ENCODE measurements around the gene ANKIB1. TPM values are rescaled to one million over a fixed set of nuclear protein-coding genes. Genes with fewer than 3 reads are reported as not detected.

ANKIB1 gene
- polyA plus RNA-seq, 2 of the 4 experiments (the other 2 are of a cell fraction): 20.7 to 59.5 TPM

- TF ChIP-seq MAFK (IDR thresholded peaks at IDR 0.05; ENCODE audit: partially characterized antibody) (peak; percentile 80), ZSCAN20 (CRISPR knock-in tag; IDR thresholded peaks at IDR 0.05) (no peak)
- no peak for DNase-seq (ENCODE audit: low read depth in 1 of 2, low spot score in 1 of 2)
Measured at GRCh38 chr7:92343714-92344113, 97.9 kb downstream of the ANKIB1 start.

GRCh38 chr7:92352009-92352408, 106.2 kb downstream of the ANKIB1 start:
- Histone ChIP-seq H3K9me3 (no peaks in the 10 kb centered on the region), H3K4me3 (no peak overlapping the region), H3K4me1 (no peaks in the 10 kb centered on the region), H3K4me2 (no peak overlapping the region), H3K27ac (no peak overlapping the region)
- POLR2A ChIA-PET: no interaction called here
- TF ChIP-seq TP53 (CRISPR knock-in tag; IDR thresholded peaks at IDR 0.05): no peak
- TF ChIP-seq RFX5 (IDR thresholded peaks at IDR 0.05): no peak
- TF ChIP-seq NPAS2 (CRISPR knock-in tag; IDR thresholded peaks at IDR 0.05; ENCODE audit: borderline replicate concordance): no peak
- no peak for TF ChIP-seq ZFP36 (IDR thresholded peaks at IDR 0.05; ENCODE audit: borderline replicate concordance, partially characterized antibody)
- TF ChIP-seq MAFK (IDR thresholded peaks at IDR 0.05; ENCODE audit: partially characterized antibody): peak; percentile 48
- DNase-seq (ENCODE audit: low read depth in 1 of 2, low spot score in 1 of 2) (no peak), ATAC-seq (no peak), FAIRE-seq (peak; percentile 7)
- CTCF ChIA-PET: no interaction called here

More at GRCh38 chr7:92343714-92344113, 97.9 kb downstream of the ANKIB1 start:
- FAIRE-seq (no peak), ATAC-seq (no peak)
- H3K4me2 ChIP-seq: no peak overlapping the region
- no peaks in the 10 kb centered on the region for H3K9me3 ChIP-seq
- no peaks in the 10 kb centered on the region for H3K4me1 ChIP-seq
- WGBS (ENCODE audit: missing lambda C conversion rate): 92% methylated on average over 3 of the region's 3 CpGs
- H3K27ac ChIP-seq: no peak overlapping the region
- no peak overlapping the region for H3K4me3 ChIP-seq
- ChIA-PET CTCF (no interaction called here), POLR2A (no interaction called here)

GRCh38 chr7:92354214-92354613, 108.4 kb downstream of the ANKIB1 start:
- FAIRE-seq: peak; percentile 32
- Histone ChIP-seq H3K27ac (no peak overlapping the region), H3K4me2 (no peak overlapping the region), H3K4me3 (no peak overlapping the region), H3K4me1 (no peaks in the 10 kb centered on the region), H3K9me3 (no peaks in the 10 kb centered on the region)
- WGBS (ENCODE audit: missing lambda C conversion rate): 83% methylated on average over 1 of the region's 1 CpG
- DNase-seq (ENCODE audit: low read depth in 1 of 2, low spot score in 1 of 2): no peak
- ChIA-PET POLR2A (no interaction called here), CTCF (interaction anchor here (1.4 kb wide), 1 partner anchor 93 kb away, joined by 3 read pairs; the partner anchor contains the start of gene GATAD1)
- TF ChIP-seq RCOR1 (IDR thresholded peaks at IDR 0.05; ENCODE audit: low read depth, low read length) (no peak), FOXS1 (CRISPR knock-in tag; IDR thresholded peaks at IDR 0.05) (no peak), FOSB (CRISPR knock-in tag; IDR thresholded peaks at IDR 0.05) (no peak), HOXB5 (CRISPR knock-in tag; IDR thresholded peaks at IDR 0.05) (no peak), TP53 (CRISPR knock-in tag; IDR thresholded peaks at IDR 0.05) (no peak), NR3C1 (IDR thresholded peaks at IDR 0.05) (no peak), PHF8 (IDR thresholded peaks at IDR 0.05; ENCODE audit: borderline replicate concordance, low read depth) (no peak), CBX8 (IDR thresholded peaks at IDR 0.05) (no peak), BHLHE40 (IDR thresholded peaks at IDR 0.05; ENCODE audit: low read depth, low read length) (no peak), SMC3 (IDR thresholded peaks at IDR 0.05) (no peak), RNF2 (IDR thresholded peaks at IDR 0.05; ENCODE audit: borderline replicate concordance, low read depth) (no peak), RARB (CRISPR knock-in tag; IDR thresholded peaks at IDR 0.05) (no peak)
- TF ChIP-seq, protein P1, sequence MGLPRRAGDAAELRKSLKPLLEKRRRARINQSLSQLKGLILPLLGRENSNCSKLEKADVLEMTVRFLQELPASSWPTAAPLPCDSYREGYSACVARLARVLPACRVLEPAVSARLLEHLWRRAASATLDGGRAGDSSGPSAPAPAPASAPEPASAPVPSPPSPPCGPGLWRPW (IDR thresholded peaks at IDR 0.05): no peak
- TF ChIP-seq, protein P2, sequence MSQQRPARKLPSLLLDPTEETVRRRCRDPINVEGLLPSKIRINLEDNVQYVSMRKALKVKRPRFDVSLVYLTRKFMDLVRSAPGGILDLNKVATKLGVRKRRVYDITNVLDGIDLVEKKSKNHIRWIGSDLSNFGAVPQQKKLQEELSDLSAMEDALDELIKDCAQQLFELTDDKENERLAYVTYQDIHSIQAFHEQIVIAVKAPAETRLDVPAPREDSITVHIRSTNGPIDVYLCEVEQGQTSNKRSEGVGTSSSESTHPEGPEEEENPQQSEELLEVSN (IDR thresholded peaks at IDR 0.05; ENCODE audit: borderline replicate concordance, low read depth): no peak
- ATAC-seq: no peak

GRCh38 chr7:92356406-92356805, 110.6 kb downstream of the ANKIB1 start:
- Histone ChIP-seq H3K4me1 (no peaks in the 10 kb centered on the region), H3K4me3 (no peak overlapping the region), H3K4me2 (no peak overlapping the region), H3K27ac (no peak overlapping the region), H3K9me3 (no peaks in the 10 kb centered on the region)
- no peak for ATAC-seq
- TF ChIP-seq PHF8 (IDR thresholded peaks at IDR 0.05; ENCODE audit: borderline replicate concordance, low read depth) (no peak), USF2 (IDR thresholded peaks at IDR 0.05) (no peak), JUNB (IDR thresholded peaks at IDR 0.05) (no peak), NPAS2 (CRISPR knock-in tag; IDR thresholded peaks at IDR 0.05; ENCODE audit: borderline replicate concordance) (no peak), POLR2A (IDR thresholded peaks at IDR 0.05; ENCODE audit: low read length) (no peak), RAD21 (conservative IDR thresholded peaks at IDR 0.05 in 1 of 2, IDR thresholded peaks at IDR 0.05 in 1 of 2) (no peak), ZSCAN20 (CRISPR knock-in tag; IDR thresholded peaks at IDR 0.05) (no peak)
- DNase-seq (ENCODE audit: low read depth in 1 of 2, low spot score in 1 of 2): no peak
- no peak for FAIRE-seq
- ChIA-PET POLR2A (interaction anchor here (1.3 kb wide), 1 partner anchor 111 kb away, joined by 5 read pairs; the partner anchor contains the start of genes ANKIB1 and KRIT1), CTCF (no interaction called here)

Measured in A549 (cell line).